Measurements from ENCODE around the gene GLIS1.
"Not testable (repeated sequence)": the region's sequence is repeated elsewhere in the genome, so short reads cannot be mapped to it uniquely, and the experiment has no call there.

Gene GLIS1

DNA sequence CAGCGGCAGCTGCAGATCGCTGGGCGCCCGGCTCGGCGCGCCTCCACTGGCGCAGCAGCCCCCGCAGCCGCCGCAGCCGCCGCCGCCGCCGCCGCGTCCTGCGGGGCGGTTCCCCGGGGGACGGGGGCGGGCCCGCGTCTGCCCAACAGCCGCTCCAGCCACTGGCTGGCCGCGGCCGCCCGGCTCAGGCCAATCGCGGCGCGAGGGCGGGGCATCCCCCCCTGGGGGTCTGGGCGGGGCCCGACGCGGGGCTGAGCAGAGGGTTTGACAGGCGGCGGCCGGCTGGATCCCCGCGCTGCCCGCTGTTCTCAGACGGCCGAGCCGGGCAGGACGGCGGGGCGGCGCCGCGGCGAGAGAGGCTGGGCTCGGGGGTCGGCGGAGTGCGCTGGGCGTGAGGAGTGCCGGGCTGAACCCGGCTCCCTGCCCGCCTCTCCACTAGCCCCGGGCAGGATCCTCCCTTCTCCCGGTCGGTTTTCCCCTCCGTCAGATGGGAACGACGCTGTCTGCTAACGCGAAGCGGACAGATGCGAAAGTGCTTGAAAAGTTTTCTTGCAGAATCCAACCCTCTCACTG, at the start of gene GLIS1:
Gene GLIS1, minus strand, starts transcription at position 56 of the 573 bp plus-strand sequence. CDS start 1,100 bp downstream, outside the sequence.
- peak; percentile 90 for DNase-seq

DNA sequence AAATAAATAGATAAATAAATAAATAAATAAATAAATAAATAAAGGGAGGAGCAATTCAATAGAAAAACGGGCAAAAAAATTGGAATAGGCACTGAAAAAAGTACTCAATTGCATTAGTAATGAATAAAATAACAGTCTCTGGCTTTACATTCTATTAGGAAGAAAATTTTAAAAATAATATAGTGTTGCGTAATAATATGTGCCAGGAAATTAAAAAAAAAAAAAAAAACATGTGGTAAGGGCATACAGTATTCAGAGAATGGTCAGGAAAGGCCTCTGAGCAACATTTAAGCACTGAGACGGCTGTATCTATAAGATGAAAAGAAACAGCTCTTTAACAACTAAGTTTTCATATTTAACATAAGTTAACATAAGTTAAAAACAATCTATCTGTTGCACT, 48.7 kb upstream of the GLIS1 start:
- no peak for DNase-seq

DNA sequence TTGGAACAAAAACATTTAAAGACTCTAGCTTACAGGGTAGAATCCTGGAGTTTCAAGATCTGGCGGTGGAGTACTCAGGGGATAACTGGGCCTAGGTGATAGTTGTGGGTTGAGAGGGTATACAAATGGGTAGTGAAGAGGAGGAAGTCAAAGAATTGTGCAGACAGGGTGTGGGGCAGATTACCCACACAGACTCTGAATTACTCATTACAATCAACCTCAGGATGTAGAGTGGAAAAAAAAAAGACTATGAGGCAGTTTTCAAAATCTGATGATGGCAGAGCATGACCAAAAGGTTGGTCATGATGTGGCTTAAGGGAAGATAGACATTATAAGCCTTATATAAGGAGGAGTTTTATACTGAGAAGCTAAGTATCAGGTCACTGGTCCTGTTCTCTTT, 44.1 kb upstream of the GLIS1 start:
- DNase-seq = no peak

- no peak for DNase-seq
Measured at GRCh38 chr1:53781654-53782053, 42.7 kb upstream of the GLIS1 start.

GRCh38 chr1:53777272-53777671, 38.3 kb upstream of the GLIS1 start:
- no peak for DNase-seq

GRCh38 chr1:53771648-53772047, 32.7 kb upstream of the GLIS1 start:
- no peak for DNase-seq

DNA sequence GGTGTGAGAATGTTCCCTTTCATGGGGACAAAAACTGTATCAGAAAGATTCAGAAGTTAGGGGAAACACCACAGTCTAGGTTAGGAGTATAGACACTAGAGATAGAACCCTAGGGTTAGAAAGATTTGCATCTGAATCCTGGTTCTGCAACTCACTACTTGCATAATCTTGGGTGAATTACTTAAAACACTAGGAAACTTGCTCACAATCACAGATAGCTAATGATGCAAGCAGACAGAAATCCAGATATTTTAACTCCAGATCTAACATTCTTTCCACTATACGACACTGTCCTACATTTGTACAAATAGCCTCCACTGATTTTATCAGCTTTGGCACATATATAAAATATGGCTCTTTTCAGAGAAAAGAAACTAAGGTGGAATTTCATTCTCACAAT, 30.8 kb upstream of the GLIS1 start:
- DNase-seq = no peak

DNA sequence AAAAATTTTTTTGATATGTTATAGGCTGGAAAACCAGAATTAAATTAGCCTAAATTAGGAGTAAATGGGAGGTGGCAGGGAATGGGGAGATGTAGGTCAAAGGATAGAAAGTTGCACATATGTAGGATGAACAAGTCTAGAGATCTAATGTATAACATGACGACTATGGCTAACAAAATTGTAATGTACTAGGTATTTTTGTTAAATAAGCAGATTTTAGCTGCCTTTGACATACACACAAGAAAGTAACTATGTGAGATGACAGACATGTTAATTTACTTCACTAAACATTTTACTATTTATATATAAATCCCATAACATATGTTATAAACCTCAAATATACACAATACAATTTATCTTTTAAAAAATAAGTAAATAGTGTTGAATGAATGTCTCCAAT, 30.2 kb upstream of the GLIS1 start:
- DNase-seq = no peak

DNA sequence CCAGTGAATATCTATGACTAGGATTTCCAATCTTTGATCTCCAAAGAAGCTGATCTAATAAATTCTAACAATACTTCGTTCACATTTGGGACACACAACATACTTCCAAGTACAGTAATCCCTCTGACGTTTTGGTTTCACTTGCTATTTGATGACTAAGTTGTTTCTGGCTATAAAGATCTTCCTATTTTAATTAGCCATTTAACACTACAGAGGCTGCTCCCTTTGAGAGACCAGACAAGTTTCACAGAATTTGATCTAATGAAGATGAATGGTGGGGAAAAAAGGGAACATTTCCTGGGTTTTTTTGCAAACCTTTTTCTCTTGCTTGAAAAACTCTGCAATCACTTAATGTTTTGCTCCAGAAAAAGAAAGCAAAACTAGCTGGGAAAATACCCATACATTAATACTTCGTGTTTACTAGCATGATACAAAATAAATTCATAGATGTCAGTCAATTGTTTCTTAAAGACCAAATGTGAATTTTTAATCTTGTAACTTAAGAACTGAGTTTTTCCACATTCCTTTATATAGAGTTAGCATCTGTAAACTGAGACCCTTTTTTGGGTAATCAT, 28.0 kb upstream of the GLIS1 start:
- DNase-seq = no peak

DNA sequence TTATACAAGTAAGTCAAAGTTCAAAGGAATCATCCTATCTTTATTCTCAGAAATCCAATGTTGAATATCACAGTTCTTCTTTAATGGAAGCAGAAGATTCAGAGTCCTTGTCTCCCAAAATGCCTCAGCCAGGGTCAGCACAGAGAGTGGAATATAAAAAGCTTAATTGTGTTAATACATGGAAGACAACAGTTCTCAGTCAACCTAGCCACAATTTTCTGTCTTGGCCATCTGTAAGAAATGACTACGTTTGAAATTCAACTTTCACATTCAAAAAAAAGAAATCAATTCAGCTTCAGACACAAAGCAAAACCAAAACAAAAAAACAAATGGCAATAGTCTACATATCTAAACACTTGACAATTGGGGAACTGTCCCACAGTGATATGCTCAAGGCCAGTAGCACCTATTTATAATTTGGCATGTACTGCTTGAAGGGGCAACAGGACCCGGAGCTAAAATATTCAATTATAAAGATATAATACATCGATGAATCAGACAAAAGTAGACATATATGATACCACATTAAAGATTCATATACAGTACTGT, 27.3 kb upstream of the GLIS1 start:
- DNase-seq = no peak

GRCh38 chr1:53765657-53766056, 26.7 kb upstream of the GLIS1 start:
- DNase-seq = no peak

DNA sequence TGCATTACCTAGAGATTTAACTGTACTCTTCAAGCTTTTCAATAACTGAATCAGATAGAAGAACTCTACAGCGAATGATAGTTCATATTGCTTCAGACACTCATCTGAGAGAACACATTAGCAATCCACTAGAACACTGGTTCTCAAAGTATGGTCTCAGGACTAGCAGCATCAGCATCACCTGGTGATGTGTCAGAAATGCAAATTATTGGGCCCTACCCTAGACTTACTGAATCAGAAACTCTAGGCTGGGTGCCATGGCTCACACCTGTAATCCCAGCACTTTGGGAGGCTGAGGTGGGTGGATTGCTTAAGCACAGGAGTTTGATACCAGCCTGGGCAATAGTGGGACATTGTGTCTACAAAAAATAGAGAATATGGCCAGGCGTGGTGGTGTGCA, 24.9 kb upstream of the GLIS1 start:
- DNase-seq = no peak

DNA sequence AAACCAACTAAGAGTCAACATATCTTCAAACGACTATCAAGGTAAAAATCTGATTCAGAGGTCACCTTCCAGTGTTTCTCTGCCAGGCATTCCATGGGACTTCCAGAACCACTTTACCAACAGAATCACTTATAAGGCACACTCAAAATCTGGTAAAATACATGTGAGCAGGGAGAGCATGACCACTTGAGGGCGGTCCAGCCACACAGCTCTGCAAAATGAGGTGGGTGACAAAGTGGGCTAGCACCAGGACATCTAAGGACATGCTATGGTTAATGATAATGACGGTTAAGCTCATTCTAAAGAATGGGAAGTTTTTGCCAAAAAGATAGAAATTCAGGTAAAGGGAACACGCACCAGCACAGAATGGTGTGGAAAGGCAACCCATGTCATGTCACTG, 24.5 kb upstream of the GLIS1 start:
- DNase-seq = no peak

GRCh38 chr1:53760497-53760896, 21.5 kb upstream of the GLIS1 start:
- not testable (repeated sequence) for DNase-seq

- DNase-seq = no peak
Measured at GRCh38 chr1:53755874-53756273, 16.9 kb upstream of the GLIS1 start.

DNA sequence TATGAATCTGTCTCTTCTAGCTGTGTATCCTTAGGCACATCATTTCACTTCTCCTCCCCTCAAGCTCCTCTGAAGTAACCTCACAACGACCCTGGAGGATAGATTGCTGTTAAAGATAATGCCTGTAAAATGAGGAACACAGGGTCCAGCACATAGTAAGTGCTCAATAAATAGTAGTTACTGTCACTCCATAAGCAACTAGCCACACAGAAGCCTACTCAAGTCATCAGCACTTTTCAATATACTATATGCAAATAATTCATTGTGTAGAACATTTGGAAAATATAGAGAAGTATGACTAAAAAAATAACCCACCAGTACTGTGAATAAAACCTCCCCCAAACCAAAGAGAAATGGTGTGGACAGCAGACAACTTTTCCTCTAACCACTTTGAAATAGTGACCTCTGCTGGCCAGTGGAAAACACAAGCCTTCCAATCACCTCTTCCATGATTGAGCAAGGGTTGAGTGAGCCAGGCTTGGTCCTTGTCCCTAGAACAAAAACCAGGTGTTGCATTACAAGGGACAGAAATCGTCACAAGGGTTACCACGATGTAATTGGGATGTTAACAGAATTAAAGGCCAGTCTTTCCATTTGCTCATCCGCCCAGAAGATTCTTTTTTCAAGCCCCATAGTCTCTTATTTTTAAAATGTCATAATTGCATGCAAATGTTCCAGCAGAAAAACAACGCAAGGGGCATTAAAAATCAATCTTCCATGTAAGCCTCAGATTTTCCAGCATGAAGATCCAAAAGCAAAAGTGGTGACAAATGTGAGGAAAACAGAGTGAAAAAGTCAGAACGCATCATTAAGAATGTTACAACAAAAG, 15.7 kb upstream of the GLIS1 start:
- DNase-seq = peak; percentile 7

DNA sequence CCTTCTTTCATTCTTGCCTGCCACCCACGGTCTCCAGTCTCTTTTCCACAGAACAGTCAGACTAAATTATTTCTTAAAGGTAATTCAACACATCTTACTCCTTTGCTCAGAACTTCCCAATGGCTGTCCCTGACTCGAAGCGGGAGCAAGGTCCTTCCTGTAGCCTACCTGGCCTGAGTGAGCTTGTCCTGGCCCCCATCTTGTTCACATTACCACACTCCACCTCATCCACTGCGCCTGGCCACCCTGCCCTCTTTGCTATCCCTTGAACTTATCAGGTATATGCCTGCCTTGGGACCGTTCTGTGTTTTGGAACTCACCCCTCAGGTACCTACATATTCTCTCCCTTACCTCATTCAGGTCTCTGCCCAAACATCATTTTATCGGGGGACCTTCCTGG, 13.3 kb upstream of the GLIS1 start:
- DNase-seq = no peak

- no peak for DNase-seq
Measured at GRCh38 chr1:53747841-53748240, 8.9 kb upstream of the GLIS1 start.

GRCh38 chr1:53740621-53741105, 1.7 kb upstream of the GLIS1 start:
- DNase-seq = no peak

DNA sequence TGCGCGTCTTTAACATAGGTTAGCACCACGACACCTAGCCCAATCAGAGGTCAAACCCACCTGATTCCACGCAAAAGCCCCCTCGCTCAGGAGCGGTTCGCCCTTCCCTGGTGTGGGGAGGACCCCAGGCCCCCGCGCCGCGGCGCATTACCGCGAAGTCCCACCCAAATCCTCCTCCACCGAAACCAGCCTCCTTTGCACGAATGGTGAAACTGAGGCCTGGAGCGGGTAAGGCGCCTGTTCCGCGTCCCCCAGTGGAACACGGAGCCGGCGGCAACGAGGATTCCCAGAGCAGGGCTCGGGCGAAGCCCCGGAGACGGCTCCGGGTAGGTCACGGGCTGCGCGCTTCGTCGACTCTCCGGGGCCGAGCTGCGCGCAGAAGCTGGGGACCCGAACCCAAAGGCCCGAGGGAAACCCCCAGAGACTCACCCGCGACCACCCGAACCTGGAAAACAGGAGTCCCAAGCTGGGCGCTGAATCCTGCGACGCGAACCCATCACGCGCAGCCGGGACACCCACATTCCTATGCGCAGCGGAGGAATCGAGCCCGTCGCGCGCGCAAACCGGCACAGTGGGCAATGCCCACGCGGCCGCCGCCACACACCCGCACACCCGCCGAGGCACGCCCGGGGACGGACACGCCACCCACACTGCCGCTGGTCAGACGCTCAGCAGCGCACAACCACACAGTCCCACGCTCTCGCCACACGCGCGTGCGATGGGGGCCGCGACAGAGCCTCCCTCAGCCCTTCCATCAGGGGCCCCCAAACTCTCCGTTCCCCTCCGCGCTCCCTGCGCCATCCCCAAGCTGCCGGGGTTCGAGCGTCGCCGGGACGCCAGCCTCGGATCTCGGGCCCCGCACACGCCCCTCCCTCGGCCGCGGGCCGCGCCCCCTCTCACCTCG, 507 bp downstream of the GLIS1 start:
- DNase-seq = no peak

GRCh38 chr1:53737648-53738204, 1.2 kb downstream of the GLIS1 start:
- DNase-seq = no peak

DNA sequence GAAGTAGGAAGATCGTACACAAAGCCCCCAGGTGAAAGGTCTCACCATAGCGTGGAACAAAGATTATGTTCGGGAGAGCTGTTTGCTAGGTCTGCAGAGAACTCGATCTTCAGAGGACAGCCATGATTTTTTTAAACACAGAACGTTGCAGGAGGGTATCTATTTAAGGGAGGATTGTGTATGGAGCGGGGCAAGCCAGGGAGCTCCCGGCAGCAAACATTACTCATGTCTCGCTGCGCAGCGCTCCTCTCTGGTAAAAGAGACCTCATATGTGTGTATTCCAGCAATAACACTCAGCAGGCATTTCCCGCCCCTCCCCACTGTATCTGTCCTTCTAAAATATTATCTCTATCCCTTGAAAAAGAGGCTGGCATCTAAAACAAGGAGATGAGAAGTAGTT, 2.7 kb downstream of the GLIS1 start:
- no peak for DNase-seq

DNA sequence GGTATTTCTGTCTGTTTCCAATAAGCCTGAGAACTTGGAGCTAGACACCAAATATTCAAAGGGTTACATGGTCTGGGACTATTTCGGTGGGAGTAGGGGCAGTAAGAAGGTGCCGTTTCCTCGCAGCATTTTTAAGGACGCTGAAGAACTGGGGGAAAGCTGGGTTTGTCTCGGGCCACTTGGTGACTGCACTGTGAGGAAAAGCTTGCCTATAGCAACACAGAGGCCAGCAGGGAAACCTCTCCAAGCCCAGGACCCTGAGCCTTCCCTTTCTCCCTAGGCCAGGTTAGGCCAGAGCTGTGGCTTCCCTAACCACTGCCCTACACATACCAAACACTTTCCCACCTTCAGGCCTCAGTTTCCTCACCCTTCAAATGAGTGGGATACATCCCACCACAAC, 3.3 kb downstream of the GLIS1 start:
- DNase-seq = no peak

Data from NCI-H2171 (cell line).